ENCODE results near the gene ALG1L2.
"Not testable (repeated sequence)": the region's sequence is repeated elsewhere in the genome, so short reads cannot be mapped to it uniquely, and the experiment has no call there.

Gene ALG1L2

GRCh38 chr3:130081351-130081881 lies at the start of gene ALG1L2:
Gene ALG1L2 (plus strand): TSS chr3:130081831. CDS start chr3:130082017, 186 bp downstream.
- no peak within 1 kb of the TSS for H3K4me3 ChIP-seq (ENCODE audit: low read depth, low read length)

- not testable (repeated sequence) for H3K4me3 ChIP-seq (ENCODE audit: low read depth, low read length)
Observed at GRCh38 chr3:130037126-130037815, 44.4 kb upstream of the ALG1L2 start.

DNA sequence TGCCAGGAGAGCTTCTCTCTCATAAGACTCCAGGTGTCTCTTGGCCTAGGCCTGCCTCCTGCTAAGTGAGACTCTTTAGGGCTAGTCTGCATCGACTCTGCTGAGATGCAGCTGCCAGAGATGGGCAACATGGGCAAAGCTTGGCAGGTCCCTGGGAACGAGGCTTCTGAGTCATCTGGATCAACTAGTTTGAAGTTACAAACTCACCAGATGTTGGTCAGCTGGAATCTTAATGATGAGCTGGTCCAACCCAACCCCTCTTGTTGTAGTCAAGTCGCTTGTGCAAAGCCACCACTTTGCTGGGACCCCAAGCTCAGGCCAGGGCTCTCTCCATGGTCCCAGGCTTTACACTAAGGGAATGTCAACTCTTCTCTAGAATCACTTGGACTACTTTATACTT lies 38.9 kb upstream of the ALG1L2 start:
- H3K4me3 ChIP-seq (ENCODE audit: low read depth, low read length): not testable (repeated sequence)

GRCh38 chr3:130043658-130044057 lies 38.0 kb upstream of the ALG1L2 start:
- not testable (repeated sequence) for H3K4me3 ChIP-seq (ENCODE audit: low read depth, low read length)

DNA sequence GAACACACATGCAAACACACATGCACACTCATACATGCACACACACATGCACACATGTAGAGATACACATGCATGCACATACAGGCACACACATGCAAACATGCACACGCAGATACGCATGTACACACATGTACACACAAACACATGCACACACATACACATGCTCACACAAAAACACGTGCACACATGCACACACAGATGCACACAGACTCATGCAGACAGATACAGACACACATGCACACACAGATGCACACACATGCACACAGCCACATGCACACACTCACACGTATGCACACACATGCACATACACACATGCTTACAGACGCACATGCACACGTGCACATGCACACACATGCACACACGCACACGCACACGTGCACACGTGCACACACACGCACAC lies 37.3 kb upstream of the ALG1L2 start:
- no peak overlapping the region for H3K4me3 ChIP-seq (ENCODE audit: low read depth, low read length)

GRCh38 chr3:130048726-130049125 lies 32.9 kb upstream of the ALG1L2 start:
- no peak overlapping the region for H3K4me3 ChIP-seq (ENCODE audit: low read depth, low read length)

- H3K4me3 ChIP-seq (ENCODE audit: low read depth, low read length): not testable (repeated sequence)
Observed at GRCh38 chr3:130052366-130052765, 29.3 kb upstream of the ALG1L2 start.

DNA sequence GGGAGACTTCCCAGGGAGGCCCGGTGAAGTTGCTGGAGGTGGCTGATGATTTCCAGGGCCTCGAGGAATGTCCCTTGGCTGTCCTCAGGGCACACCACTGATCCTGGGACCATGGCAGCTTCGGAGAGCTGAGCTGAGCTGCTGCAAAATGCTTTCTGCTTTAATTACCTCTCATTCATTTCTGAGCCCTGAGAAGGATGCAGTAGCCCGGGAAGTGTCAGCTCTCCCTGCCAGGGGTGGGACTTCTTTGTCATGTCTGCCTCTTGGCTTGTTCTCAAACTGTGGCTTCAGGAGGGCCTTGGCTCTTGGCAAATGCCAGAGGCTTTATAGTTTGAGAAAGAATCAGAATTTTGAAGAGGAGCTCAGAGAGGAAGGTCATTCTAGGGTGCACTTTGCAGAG lies 28.7 kb upstream of the ALG1L2 start:
- not testable (repeated sequence) for H3K4me3 ChIP-seq (ENCODE audit: low read depth, low read length)

- H3K4me3 ChIP-seq (ENCODE audit: low read depth, low read length): not testable (repeated sequence)
Observed at GRCh38 chr3:130057536-130058266, 23.9 kb upstream of the ALG1L2 start.

DNA sequence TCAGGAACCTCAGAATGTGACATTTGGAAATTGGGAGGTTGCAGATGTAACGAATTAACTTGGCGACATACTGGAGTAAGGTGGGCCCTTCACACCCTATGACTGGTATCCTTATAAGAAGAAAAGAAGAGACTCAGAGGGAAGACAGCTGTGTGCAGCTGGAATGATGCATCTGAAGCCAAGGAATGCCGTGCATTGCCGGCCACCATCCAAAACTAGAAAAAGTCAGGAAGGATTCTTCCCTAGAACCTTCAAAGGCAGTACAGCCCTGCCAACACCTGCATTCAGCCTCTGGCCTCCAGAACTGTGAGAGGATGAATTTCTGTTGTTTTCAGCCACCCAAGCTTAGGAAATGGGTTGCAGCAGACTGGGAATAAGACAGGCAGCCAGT lies 23.4 kb upstream of the ALG1L2 start:
- H3K4me3 ChIP-seq (ENCODE audit: low read depth, low read length): not testable (repeated sequence)

- H3K4me3 ChIP-seq (ENCODE audit: low read depth, low read length): not testable (repeated sequence)
Observed at GRCh38 chr3:130058716-130059115, 22.9 kb upstream of the ALG1L2 start.

GRCh38 chr3:130059162-130059561 lies 22.5 kb upstream of the ALG1L2 start:
- H3K4me3 ChIP-seq (ENCODE audit: low read depth, low read length): not testable (repeated sequence)

DNA sequence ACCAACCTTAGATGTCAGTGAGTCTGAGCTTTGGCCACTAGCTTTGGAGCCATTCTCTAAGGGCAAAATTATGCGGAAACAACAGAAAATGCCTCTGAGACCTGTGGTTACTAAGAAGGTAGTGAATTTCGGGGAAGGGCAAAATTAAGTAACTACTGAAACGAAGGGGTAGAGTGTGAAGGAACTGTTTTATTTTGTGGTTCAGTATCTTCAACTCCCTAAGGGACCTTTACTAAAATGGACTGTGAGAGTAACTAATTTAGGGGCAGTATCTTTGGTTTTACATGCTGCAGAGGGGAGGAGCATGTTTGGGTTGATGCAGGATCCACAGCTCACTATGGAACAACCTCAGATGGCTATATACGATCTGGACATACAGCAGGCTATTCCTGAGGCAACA lies 8.0 kb upstream of the ALG1L2 start:
- no peak overlapping the region for H3K4me3 ChIP-seq (ENCODE audit: low read depth, low read length)

- no peak overlapping the region for H3K4me3 ChIP-seq (ENCODE audit: low read depth, low read length)
Observed at GRCh38 chr3:130077636-130078035, 4.0 kb upstream of the ALG1L2 start.

DNA sequence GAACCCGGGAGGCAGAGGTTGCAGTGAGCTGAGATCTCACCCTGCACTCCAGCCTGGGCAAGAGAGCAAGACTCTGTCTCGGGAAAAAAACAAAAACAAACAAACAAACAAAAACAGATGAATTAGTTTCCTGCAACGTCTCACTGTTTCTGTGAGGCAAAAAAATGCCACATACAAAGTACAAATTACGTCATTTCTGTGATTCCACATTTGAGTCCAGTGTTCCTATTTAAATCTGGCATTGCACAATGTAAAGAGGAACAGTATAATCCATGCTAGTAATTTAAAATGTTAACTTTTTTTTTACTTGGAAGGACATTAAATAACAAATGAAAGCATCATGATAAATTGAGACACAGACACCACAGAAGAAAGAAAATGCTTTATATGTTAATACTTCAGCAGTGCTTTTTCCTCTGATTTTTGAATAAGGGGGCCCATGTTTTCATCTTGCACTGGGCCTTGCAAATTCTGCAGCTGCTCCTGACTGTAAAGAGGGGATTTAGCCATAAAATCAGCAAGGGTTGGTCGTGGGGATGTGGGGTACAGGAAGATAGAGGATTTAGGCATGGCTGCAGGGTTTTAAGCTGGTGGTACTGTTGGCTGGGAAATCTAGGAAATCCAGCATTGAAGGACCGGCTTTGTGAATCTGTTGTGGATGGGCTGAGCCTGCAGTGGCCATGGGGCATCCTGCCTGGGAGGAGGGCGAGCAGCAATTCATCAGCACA lies 1.9 kb downstream of the ALG1L2 start:
- not testable (repeated sequence) for H3K4me3 ChIP-seq (ENCODE audit: low read depth, low read length)

GRCh38 chr3:130084436-130084980 lies 2.9 kb downstream of the ALG1L2 start:
- H3K4me3 ChIP-seq (ENCODE audit: low read depth, low read length): no peak overlapping the region

DNA sequence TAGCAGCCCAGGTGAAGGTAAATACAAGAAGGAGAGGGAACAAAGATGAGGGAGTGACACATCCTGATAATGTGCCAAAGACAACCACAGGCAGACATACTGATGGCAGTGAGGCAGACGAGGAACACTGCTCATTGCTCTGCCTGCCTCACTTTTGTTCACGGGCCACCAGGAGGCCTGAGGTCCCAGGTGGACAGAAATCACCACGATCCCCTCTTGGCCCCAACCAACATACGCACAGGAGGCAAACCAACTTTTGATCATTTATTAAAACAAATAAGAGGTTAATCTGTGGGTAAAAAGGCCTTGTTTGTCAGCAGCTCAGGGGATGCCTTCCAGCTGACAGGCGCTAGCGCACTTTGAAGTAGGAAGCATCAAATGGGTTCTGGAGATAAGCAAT lies 4.2 kb downstream of the ALG1L2 start:
- no peak overlapping the region for H3K4me3 ChIP-seq (ENCODE audit: low read depth, low read length)

DNA sequence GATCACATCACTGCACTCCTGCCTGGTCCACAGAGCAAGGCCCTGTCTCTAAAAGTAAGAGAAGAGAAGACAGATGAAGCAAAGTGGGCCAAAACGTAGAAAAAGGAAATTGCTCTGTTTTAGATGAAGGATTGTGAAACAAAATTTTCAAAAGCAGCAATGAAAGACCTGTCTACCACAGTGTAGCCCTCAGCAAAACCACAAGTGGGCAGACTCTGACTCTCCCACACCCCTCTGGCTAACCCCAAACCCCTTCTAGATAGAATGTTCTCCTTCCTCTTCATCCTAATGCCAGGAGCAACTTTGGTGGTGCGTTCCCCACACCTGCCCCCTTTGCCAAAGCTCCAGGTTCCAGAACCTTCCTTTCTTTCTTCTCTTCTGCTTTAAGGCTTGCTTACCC lies 5.0 kb downstream of the ALG1L2 start:
- not testable (repeated sequence) for H3K4me3 ChIP-seq (ENCODE audit: low read depth, low read length)

GRCh38 chr3:130088061-130088460 lies 6.4 kb downstream of the ALG1L2 start:
- no peak overlapping the region for H3K4me3 ChIP-seq (ENCODE audit: low read depth, low read length)

DNA sequence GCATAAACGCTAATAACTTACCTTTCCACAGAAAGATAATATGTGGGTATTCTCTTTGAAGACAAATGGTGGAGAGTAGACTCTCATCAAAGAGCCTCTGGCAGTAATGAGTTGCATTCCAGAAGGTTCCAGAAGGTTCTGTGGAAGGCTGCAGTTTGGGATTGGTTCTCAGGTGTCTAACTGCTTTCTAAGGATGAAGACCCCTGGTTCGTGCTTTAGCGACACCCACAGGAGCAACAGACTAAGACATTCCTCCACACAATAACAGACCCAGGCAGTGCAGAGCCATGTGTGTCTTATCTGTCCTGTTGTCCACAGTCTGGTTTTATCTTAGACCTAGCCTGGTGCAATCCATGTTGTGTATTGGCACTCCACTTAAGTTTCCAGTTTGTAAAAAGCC lies 9.1 kb downstream of the ALG1L2 start:
- not testable (repeated sequence) for H3K4me3 ChIP-seq (ENCODE audit: low read depth, low read length)

- no peak overlapping the region for H3K4me3 ChIP-seq (ENCODE audit: low read depth, low read length)
Observed at GRCh38 chr3:130091958-130092357, 10.3 kb downstream of the ALG1L2 start.
